AG08396 (cell line): ENCODE measurements around the gene ATP2C1.

ENCODE experiments used
- DNase-seq: peaks from one replicate; pipeline ENCODE4 v3.0.0; 2012; ENCODE audit warnings: low spot score, mixed read lengths

ATP2C1 gene

GRCh38 chr3:131047582-131047981, 153.7 kb downstream of the ATP2C1 start:
- no peak for DNase-seq

- DNase-seq, result no peak
Observed at GRCh38 chr3:131048030-131048429, 154.1 kb downstream of the ATP2C1 start.

- no peak for DNase-seq
Observed at GRCh38 chr3:131050001-131050400, 156.1 kb downstream of the ATP2C1 start.

GRCh38 chr3:131053043-131053859, 159.4 kb downstream of the ATP2C1 start:
- no peak for DNase-seq
